H9 (cell line): Measurements from ENCODE around the gene NDNF. TPM values are rescaled to one million over a fixed set of nuclear protein-coding genes. Genes with fewer than 3 reads are reported as not detected.

Source experiments
- DNase-seq: peaks from one replicate; pipeline ENCODE4 v3.0.0-alpha.2; 2017
- H2AFZ ChIP-seq: one replicate; pipeline ENCODE4 v1.6.1; 2013; ENCODE audit warnings: mild to moderate bottlenecking, low read length, control low read depth, moderate library complexity
- H2AK5ac ChIP-seq: 2 replicates; pipeline ENCODE4 v1.6.1; 2013; ENCODE audit warnings: low read length, control low read depth, mixed read lengths; ENCODE audit not compliant: insufficient read length
- H2BK120ac ChIP-seq: one replicate; pipeline ENCODE4 v1.6.1; 2013; ENCODE audit warnings: low read depth, mild to moderate bottlenecking, low read length, control low read depth, inconsistent platforms; ENCODE audit not compliant: poor library complexity, severe bottlenecking
- H2BK12ac ChIP-seq: 2 replicates; pipeline ENCODE4 v1.6.1; 2013; ENCODE audit warnings: low read length, control low read depth, mixed read lengths, low read depth; ENCODE audit not compliant: insufficient read length
- H2BK15ac ChIP-seq: 2 replicates; pipeline ENCODE4 v1.6.1; 2013; ENCODE audit warnings: low read depth, low read length, control low read depth
- H2BK20ac ChIP-seq: one replicate; pipeline ENCODE4 v1.6.1; 2013; ENCODE audit warnings: low read depth, mild to moderate bottlenecking, low read length, control low read depth, inconsistent platforms; ENCODE audit not compliant: poor library complexity, severe bottlenecking
- H2BK5ac ChIP-seq: 2 replicates; pipeline ENCODE4 v1.6.1; 2013; ENCODE audit warnings: low read length, control low read depth, mixed read lengths; ENCODE audit not compliant: insufficient read length
- H3K14ac ChIP-seq: 2 replicates; pipeline ENCODE4 v1.6.1; 2013; ENCODE audit warnings: low read length, control low read depth; ENCODE audit not compliant: insufficient read depth
- H3K18ac ChIP-seq: 2 replicates; pipeline ENCODE4 v1.6.1; 2013; ENCODE audit warnings: low read depth, mild to moderate bottlenecking, mixed read lengths, low read length, control low read depth; ENCODE audit not compliant: insufficient read length
- H3K23ac ChIP-seq: 2 replicates; pipeline ENCODE4 v1.6.1; 2013; ENCODE audit warnings: low read length, control low read depth, mixed read lengths, low read depth; ENCODE audit not compliant: insufficient read length
- H3K23me2 ChIP-seq: 2 replicates; pipeline ENCODE4 v1.6.1; 2013; ENCODE audit warnings: low read depth, mild to moderate bottlenecking, mixed read lengths, low read length, control low read depth; ENCODE audit not compliant: insufficient read length, poor library complexity, severe bottlenecking
- H3K27ac ChIP-seq: 2 replicates; pipeline ENCODE4 v1.5.1; 2013; ENCODE audit warnings: low read length, control low read depth, mixed read lengths, low read depth; ENCODE audit not compliant: insufficient read length
- H3K27me3 ChIP-seq: 2 replicates; pipeline ENCODE4 v1.6.1; 2013; ENCODE audit warnings: low read length, control low read depth, inconsistent platforms; ENCODE audit not compliant: insufficient read depth
- H3K4ac ChIP-seq: 2 replicates; pipeline ENCODE4 v1.6.1; 2013; ENCODE audit warnings: low read depth, mild to moderate bottlenecking, control low read depth, inconsistent platforms, low read length, moderate library complexity
- H3K4me1 ChIP-seq: 2 replicates; pipeline ENCODE4 v1.6.1; 2013; ENCODE audit warnings: low read length, control low read depth, inconsistent platforms; ENCODE audit not compliant: insufficient read depth
- H3K4me2 ChIP-seq: 2 replicates; pipeline ENCODE4 v1.6.1; 2013; ENCODE audit warnings: low read length, control low read depth, mixed read lengths; ENCODE audit not compliant: insufficient read length, insufficient read depth
- H3K56ac ChIP-seq: 2 replicates; pipeline ENCODE4 v1.6.1; 2013; ENCODE audit warnings: low read depth, mild to moderate bottlenecking, mixed read lengths, low read length, control low read depth; ENCODE audit not compliant: insufficient read length
- H3K79me1 ChIP-seq: 2 replicates; pipeline ENCODE4 v1.6.1; 2013; ENCODE audit warnings: low read depth, mild to moderate bottlenecking, moderate library complexity, low read length, control low read depth, inconsistent platforms; ENCODE audit not compliant: insufficient read depth, poor library complexity, severe bottlenecking
- H3K79me2 ChIP-seq: 2 replicates; pipeline ENCODE4 v1.6.1; 2013; ENCODE audit warnings: low read length, control low read depth, inconsistent platforms; ENCODE audit not compliant: insufficient read depth
- H3K9ac ChIP-seq: 2 replicates; pipeline ENCODE4 v1.6.1; 2013; ENCODE audit warnings: low read length, control low read depth, mixed read lengths; ENCODE audit not compliant: insufficient read length; ENCODE audit errors: extremely low read depth
- H3K9me3 ChIP-seq: one replicate; pipeline ENCODE4 v1.6.1; 2013; ENCODE audit warnings: low read depth, low read length, inconsistent platforms; ENCODE audit not compliant: control insufficient read depth
- H3T11ph ChIP-seq: one replicate; pipeline ENCODE4 v1.6.1; 2013; ENCODE audit warnings: mild to moderate bottlenecking, low read length, control low read depth, inconsistent platforms
- H4K20me1 ChIP-seq: one replicate; pipeline ENCODE4 v1.6.1; 2013; ENCODE audit not compliant: control insufficient read depth, insufficient read length, insufficient read depth
- H4K5ac ChIP-seq: 2 replicates; pipeline ENCODE4 v1.6.1; 2013; ENCODE audit warnings: low read depth, mild to moderate bottlenecking, mixed read lengths, low read length, control low read depth; ENCODE audit not compliant: insufficient read length
- H4K8ac ChIP-seq: replicated peaks from 2 replicates; pipeline ENCODE4 v1.6.1; 2013; ENCODE audit warnings: low read length, control low read depth, mixed read lengths, low read depth; ENCODE audit not compliant: insufficient read length
- H4K91ac ChIP-seq: 2 replicates; pipeline ENCODE4 v1.6.1; 2013; ENCODE audit warnings: low read depth, mild to moderate bottlenecking, moderate library complexity, mixed read lengths, low read length, control low read depth; ENCODE audit not compliant: insufficient read length
- H3K27ac Mint-ChIP-seq, 3 experiments: 2 replicates in 2 of 3; 3 replicates in 1 of 3; pipeline ENCODE4 v1.8.0; 2020 to 2021; ENCODE audit warnings: mixed read lengths in 3 of 3, mild to moderate bottlenecking in 1 of 3, moderate library complexity in 1 of 3
- H3K27me3 Mint-ChIP-seq: 2 replicates; pipeline ENCODE4 v1.8.0; 2021; ENCODE audit warnings: low read depth, mild to moderate bottlenecking, moderate library complexity, mixed read lengths
- H3K36me3 Mint-ChIP-seq, 3 experiments: 2 replicates in 2 of 3; 3 replicates in 1 of 3; pipeline ENCODE4 v1.8.0; 2020 to 2021; ENCODE audit warnings: low read depth in 3 of 3, mixed read lengths in 3 of 3; ENCODE audit not compliant: insufficient read depth in 1 of 3
- H3K4me1 Mint-ChIP-seq, 2 experiments: 2 replicates each; pipeline ENCODE4 v1.8.0; 2020; ENCODE audit warnings: mixed read lengths in 2 of 2
- H3K4me3 Mint-ChIP-seq, 2 experiments: 2 replicates in 1 of 2; 3 replicates in 1 of 2; pipeline ENCODE4 v1.8.0; 2020 to 2021; ENCODE audit warnings: mild to moderate bottlenecking in 2 of 2, mixed read lengths in 2 of 2, moderate library complexity in 1 of 2
- H3K9me3 Mint-ChIP-seq, 2 experiments: 2 replicates in 1 of 2; 3 replicates in 1 of 2; pipeline ENCODE4 v1.8.0; 2020; ENCODE audit warnings: mild to moderate bottlenecking in 2 of 2, mixed read lengths in 2 of 2, moderate library complexity in 1 of 2
- WGBS: extraction: QIAGEN DNeasy Blood & Tissue Kit; methylation state at CpG from one replicate; pipeline ENCODE4 v1.1.7; 2013; ENCODE audit warnings: missing lambda C conversion rate, low lambda C conversion rate, mixed read lengths; ENCODE audit not compliant: insufficient read length; ENCODE audit errors: extremely low coverage; 5-methylcytosine and 5-hydroxymethylcytosine counted together
- total RNA-seq: library from RNA; stranded (reverse); gene quantifications from 2 replicates; pipeline ENCODE4 v1.2.1, GENCODE V29; 2021
- TF ChIP-seq, protein P1 (sequence below): fragments of 200-600 bp; sonication (generic); conservative IDR thresholded peaks from 3 replicates; pipeline ENCODE4 v1.8.0; 2021; ENCODE audit warnings: antibody characterized with exemption, mild to moderate bottlenecking

The NDNF gene
- total RNA-seq, 1 experiment from 2014 or later, result 0.17 TPM

DNA sequence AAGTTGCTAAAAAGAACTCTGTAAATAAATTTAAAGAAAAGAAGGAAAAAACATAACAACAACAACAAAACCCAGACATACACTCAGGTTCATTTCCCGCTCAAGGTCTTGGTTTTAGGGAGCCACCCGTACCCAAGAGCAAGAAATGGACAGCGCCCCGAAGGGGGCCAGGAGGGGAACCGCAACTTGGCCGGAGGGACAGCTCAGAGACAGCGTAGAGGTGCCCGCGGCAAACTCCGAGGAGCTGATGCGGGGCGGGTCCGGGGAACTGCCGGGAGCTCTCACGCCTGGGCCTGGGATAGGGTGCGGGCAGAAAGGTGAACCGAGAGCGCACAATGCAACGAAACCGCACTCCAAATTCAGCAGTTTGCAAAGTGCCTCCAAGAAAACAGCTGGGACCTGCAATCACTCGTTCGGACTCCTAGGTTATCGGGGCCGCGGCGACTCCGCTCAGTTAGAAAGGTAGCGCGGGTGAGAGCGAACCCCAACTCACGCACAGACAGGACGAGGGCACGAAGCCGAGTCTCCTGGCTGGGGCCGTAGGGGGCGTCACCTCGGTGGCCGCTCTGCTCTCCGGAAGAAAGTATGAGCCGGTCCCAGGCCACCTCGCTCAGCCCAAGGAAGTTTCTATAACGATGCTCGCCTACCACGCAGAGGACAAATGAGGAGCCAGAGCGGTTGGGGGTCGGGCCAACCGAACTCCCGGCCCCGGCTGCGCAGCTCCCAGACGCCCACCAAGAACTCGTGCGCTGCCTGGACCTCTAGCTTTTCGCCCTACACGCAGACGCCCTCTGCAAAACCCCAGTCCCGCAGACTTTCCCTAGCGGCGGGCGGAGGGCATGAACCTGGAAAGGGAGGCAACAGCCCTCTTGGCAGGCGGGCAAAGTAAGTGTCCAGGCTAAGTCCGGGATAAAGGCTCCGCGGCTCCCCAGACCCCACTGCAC lies 1.4 kb downstream of the NDNF start:
- H3K27ac Mint-ChIP-seq, result no peak overlapping the region; a peak in 1 of 7 replicates

More for the DNA sequence above, 1.4 kb downstream of the NDNF start:
- no peak overlapping the region for H3K9ac ChIP-seq
- no peak overlapping the region for H4K5ac ChIP-seq
- H4K8ac ChIP-seq, result no peak overlapping the region
- H2BK12ac ChIP-seq, result no peak overlapping the region
- H3K56ac ChIP-seq, result no peak overlapping the region
- H3K4me3 Mint-ChIP-seq, result peak overlapping the region; percentile 78 to 86
- H3K9me3 ChIP-seq, result no peaks in the 10 kb centered on the region
- no peaks in the 10 kb centered on the region; a peak in 1 of 7 replicates for H3K36me3 Mint-ChIP-seq
- no peak overlapping the region for H3K14ac ChIP-seq
- no peak overlapping the region for H3K27ac ChIP-seq
- TF ChIP-seq, protein P1, sequence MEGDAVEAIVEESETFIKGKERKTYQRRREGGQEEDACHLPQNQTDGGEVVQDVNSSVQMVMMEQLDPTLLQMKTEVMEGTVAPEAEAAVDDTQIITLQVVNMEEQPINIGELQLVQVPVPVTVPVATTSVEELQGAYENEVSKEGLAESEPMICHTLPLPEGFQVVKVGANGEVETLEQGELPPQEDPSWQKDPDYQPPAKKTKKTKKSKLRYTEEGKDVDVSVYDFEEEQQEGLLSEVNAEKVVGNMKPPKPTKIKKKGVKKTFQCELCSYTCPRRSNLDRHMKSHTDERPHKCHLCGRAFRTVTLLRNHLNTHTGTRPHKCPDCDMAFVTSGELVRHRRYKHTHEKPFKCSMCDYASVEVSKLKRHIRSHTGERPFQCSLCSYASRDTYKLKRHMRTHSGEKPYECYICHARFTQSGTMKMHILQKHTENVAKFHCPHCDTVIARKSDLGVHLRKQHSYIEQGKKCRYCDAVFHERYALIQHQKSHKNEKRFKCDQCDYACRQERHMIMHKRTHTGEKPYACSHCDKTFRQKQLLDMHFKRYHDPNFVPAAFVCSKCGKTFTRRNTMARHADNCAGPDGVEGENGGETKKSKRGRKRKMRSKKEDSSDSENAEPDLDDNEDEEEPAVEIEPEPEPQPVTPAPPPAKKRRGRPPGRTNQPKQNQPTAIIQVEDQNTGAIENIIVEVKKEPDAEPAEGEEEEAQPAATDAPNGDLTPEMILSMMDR, result peak; percentile 57
- no peaks in the 10 kb centered on the region; a peak in 1 of 5 replicates for H3K9me3 Mint-ChIP-seq
- H3K18ac ChIP-seq, result no peak overlapping the region
- H3K23ac ChIP-seq, result no peak overlapping the region
- no peaks in the 10 kb centered on the region for H4K20me1 ChIP-seq
- no peak overlapping the region for H2BK5ac ChIP-seq
- H3K27me3 ChIP-seq, result peaks cover 4% of the 10 kb centered on the region; the same call in 1 of the 2 replicates
- H3K4me2 ChIP-seq, result peak overlapping the region; percentile 83
- no peak overlapping the region for H2AK5ac ChIP-seq
- H3K4ac ChIP-seq, result no peak overlapping the region
- peaks cover 73% of the 10 kb centered on the region for H3K27me3 Mint-ChIP-seq
- H3K4me1 ChIP-seq, result peaks cover 7% of the 10 kb centered on the region
- no peak overlapping the region for H3T11ph ChIP-seq
- WGBS, result no CpG with 5 or more reads among the region's 64 CpGs
- H2BK20ac ChIP-seq, result no peak overlapping the region
- H2AFZ ChIP-seq, result no peak overlapping the region
- peaks cover 28% of the 10 kb centered on the region in 2 experiments for H3K4me1 Mint-ChIP-seq
- peaks cover 12% of the 10 kb centered on the region for H3K23me2 ChIP-seq
- no peak overlapping the region for H4K91ac ChIP-seq
- DNase-seq, result peak; percentile 79
- H3K79me1 ChIP-seq, result no peaks in the 10 kb centered on the region
- H2BK15ac ChIP-seq, result no peak overlapping the region
- H3K79me2 ChIP-seq, result no peaks in the 10 kb centered on the region
- no peak overlapping the region for H2BK120ac ChIP-seq
